SK-N-SH (cell line): ENCODE results near the gene CLEC16A. TPM values are rescaled to one million over a fixed set of nuclear protein-coding genes. Genes with fewer than 3 reads are reported as not detected.

Experiments used
- CTCF ChIA-PET: fragments of 300-600, 350-600 bp; formaldehyde crosslinking; extraction: SDS; loops from one replicate; lab custom pipeline; 2021; lab: Yijun Ruan, JAX
- POLR2A ChIA-PET: fragments of 350-600 bp; sonication (Branson Sonifier 250); formaldehyde crosslinking; extraction: SDS; loops from one replicate; lab custom pipeline; 2020; ENCODE audit warnings: antibody characterized with exemption, inconsistent platforms; lab: Yijun Ruan, JAX
- DNase-seq: peaks from one replicate; pipeline ENCODE4 v3.0.0; 2012
- H2AFZ ChIP-seq: fragments of 200-600 bp; sonication (generic); 2 replicates; pipeline ENCODE4 v1.8.1; 2016; ENCODE audit warnings: antibody characterized with exemption, mild to moderate bottlenecking, low read depth
- H3F3A ChIP-seq: fragments of 200-600 bp; sonication (generic); replicated peaks from 2 replicates; pipeline ENCODE3; 2016; ENCODE audit warnings: antibody characterized with exemption, mild to moderate bottlenecking; ENCODE audit not compliant: insufficient read depth
- H3K27ac ChIP-seq, 2 experiments: fragments of 200-500 bp in 1 of 2; fragments of 200-600 bp in 1 of 2; sonication (Bioruptor generic) in 1 of 2; sonication (generic), shearing (Covaris generic) in 1 of 2; 2 replicates each; pipeline versions ENCODE4 v1.5.1 to v1.6.1; 2014 to 2016; ENCODE audit warnings: low read depth in 2 of 2, inconsistent platforms in 1 of 2, low read length in 1 of 2, mild to moderate bottlenecking in 1 of 2, mixed read lengths in 1 of 2
- H3K27me3 ChIP-seq: fragments of 200-600 bp; sonication (generic), shearing (Covaris generic); 2 replicates; pipeline ENCODE4 v1.6.1; 2016; ENCODE audit warnings: mixed run types; ENCODE audit not compliant: insufficient read depth
- H3K36me3 ChIP-seq, 2 experiments: fragments of 200-500 bp in 1 of 2; fragments of 200-600 bp in 1 of 2; sonication (Bioruptor generic) in 1 of 2; sonication (generic) in 1 of 2; replicated peaks in 1 of 2; 2 replicates each; pipeline versions ENCODE3 to v1.5.1; 2014 to 2016; ENCODE audit warnings: low read length in 1 of 2, mild to moderate bottlenecking in 1 of 2; ENCODE audit not compliant: insufficient read depth in 2 of 2, control insufficient read depth in 1 of 2
- H3K4me1 ChIP-seq, 2 experiments: fragments of 200-500 bp in 1 of 2; fragments of 200-600 bp in 1 of 2; sonication (Bioruptor generic) in 1 of 2; sonication (generic), shearing (Covaris generic) in 1 of 2; 2 replicates each; pipeline versions ENCODE4 v1.5.1 to v1.6.1; 2014 to 2016; ENCODE audit warnings: low read depth in 1 of 2, low read length in 1 of 2, mixed run types in 1 of 2; ENCODE audit not compliant: insufficient read depth in 2 of 2, control insufficient read depth in 1 of 2
- H3K4me2 ChIP-seq: fragments of 200-600 bp; sonication (generic), shearing (Covaris generic); 2 replicates; pipeline ENCODE4 v1.6.1; 2017; ENCODE audit warnings: mixed run types
- H3K4me3 ChIP-seq, 2 experiments: fragments of 200-500 bp in 1 of 2; fragments of 200-600 bp in 1 of 2; sonication (Bioruptor generic) in 1 of 2; sonication (generic), shearing (Covaris generic) in 1 of 2; 2 replicates each; pipeline versions ENCODE4 v1.5.1 to v1.8.1; 2014 to 2016; ENCODE audit warnings: low read depth in 2 of 2, inconsistent platforms in 1 of 2, low read length in 1 of 2, mild to moderate bottlenecking in 1 of 2, mixed read lengths in 1 of 2, moderate library complexity in 1 of 2
- H3K79me2 ChIP-seq: fragments of 200-600 bp; sonication (generic); 2 replicates; pipeline ENCODE4 v1.8.1; 2017; ENCODE audit warnings: mild to moderate bottlenecking; ENCODE audit not compliant: insufficient read depth
- H3K9ac ChIP-seq: fragments of 200-600 bp; sonication (generic); 2 replicates; pipeline ENCODE4 v1.6.1; 2017; ENCODE audit warnings: mixed run types
- H3K9me2 ChIP-seq: fragments of 200-600 bp; sonication (generic); 2 replicates; pipeline ENCODE4 v1.6.1; 2017; ENCODE audit warnings: mixed run types
- H3K9me3 ChIP-seq: fragments of 200-600 bp; sonication (generic); 2 replicates; pipeline ENCODE4 v1.6.1; 2017; ENCODE audit warnings: mixed run types, mild to moderate bottlenecking, moderate library complexity
- H4K20me1 ChIP-seq: fragments of 200-600 bp; sonication (generic); 2 replicates; pipeline ENCODE4 v1.6.1; 2017; ENCODE audit warnings: mild to moderate bottlenecking, mixed run types; ENCODE audit not compliant: insufficient read depth
- FOXJ3 ChIP-seq: sonication (generic); formaldehyde crosslinking; IDR thresholded peaks from 2 replicates; pipeline ENCODE4 v1.5.1; 2020; ENCODE audit warnings: mild to moderate bottlenecking, missing genetic modification reagents
- FOXM1 ChIP-seq: IDR thresholded peaks from 2 replicates; pipeline ENCODE4 v1.4.0; 2012; ENCODE audit warnings: low read depth, mild to moderate bottlenecking
- JUND ChIP-seq: IDR thresholded peaks from 2 replicates; pipeline ENCODE4 v1.4.0; 2012
- NFIC ChIP-seq: IDR thresholded peaks from 2 replicates; pipeline ENCODE4 v1.4.0; 2012; ENCODE audit warnings: borderline replicate concordance
- NRF1 ChIP-seq: IDR thresholded peaks from 2 replicates; pipeline ENCODE4 v1.6.1; 2012; ENCODE audit warnings: low read depth, mild to moderate bottlenecking, low read length
- POLR2AphosphoS5 ChIP-seq: IDR thresholded peaks from 2 replicates; pipeline ENCODE4 v1.6.1; 2012; ENCODE audit warnings: low read depth, low read length
- RAD21 ChIP-seq: IDR thresholded peaks from 2 replicates; pipeline ENCODE4 v1.6.1; 2012; ENCODE audit warnings: mild to moderate bottlenecking, low read length
- RXRA ChIP-seq: IDR thresholded peaks from 2 replicates; pipeline ENCODE4 v1.4.0; 2012; ENCODE audit warnings: low read depth, mild to moderate bottlenecking, borderline replicate concordance
- SIN3A ChIP-seq: IDR thresholded peaks from 2 replicates; pipeline ENCODE4 v1.6.1; 2012; ENCODE audit warnings: low read depth, mild to moderate bottlenecking, low read length, moderate library complexity, borderline replicate concordance
- TCF12 ChIP-seq: IDR thresholded peaks from 2 replicates; pipeline ENCODE4 v1.4.0; 2012
- TEAD4 ChIP-seq: IDR thresholded peaks from 2 replicates; pipeline ENCODE4 v1.4.0; 2012; ENCODE audit warnings: mild to moderate bottlenecking, borderline replicate concordance; ENCODE audit not compliant: insufficient read depth
- WGBS: methylation state at CpG from one replicate; pipeline ENCODE4 v1.1.6; 2017; ENCODE audit warnings: low lambda C conversion rate; 5-methylcytosine and 5-hydroxymethylcytosine counted together
- polyA plus RNA-seq, 3 experiments: library from polyadenylated mRNA; depleted of rRNA; stranded (reverse); fragments of >200 nt; gene quantifications; 2 replicates each; pipeline ENCODE4 v1.2.3, GENCODE V29; 2012
- TF ChIP-seq, protein P1 (sequence below): IDR thresholded peaks from 2 replicates; pipeline ENCODE4 v1.6.1; 2012; ENCODE audit warnings: mild to moderate bottlenecking, low read depth, low read length, moderate library complexity
- TF ChIP-seq, protein P2 (sequence below): IDR thresholded peaks from 2 replicates; pipeline ENCODE4 v1.4.0; 2012; ENCODE audit warnings: low read depth
- TF ChIP-seq, protein P3 (sequence below): fragments of 150-350 bp; IDR thresholded peaks from 2 replicates; pipeline ENCODE4 v1.6.1; 2016; ENCODE audit warnings: mild to moderate bottlenecking, low read depth, low read length
- TF ChIP-seq, protein P4 (sequence below): fragments of 200-600 bp; sonication (generic); IDR thresholded peaks from 2 replicates; pipeline ENCODE4 v1.6.1; 2017; ENCODE audit warnings: antibody characterized with exemption, mild to moderate bottlenecking, moderate library complexity

The CLEC16A gene
- polyA plus RNA-seq, 1 of the 3 experiments (the other 2 are of a cell fraction), result 13.7 TPM

DNA sequence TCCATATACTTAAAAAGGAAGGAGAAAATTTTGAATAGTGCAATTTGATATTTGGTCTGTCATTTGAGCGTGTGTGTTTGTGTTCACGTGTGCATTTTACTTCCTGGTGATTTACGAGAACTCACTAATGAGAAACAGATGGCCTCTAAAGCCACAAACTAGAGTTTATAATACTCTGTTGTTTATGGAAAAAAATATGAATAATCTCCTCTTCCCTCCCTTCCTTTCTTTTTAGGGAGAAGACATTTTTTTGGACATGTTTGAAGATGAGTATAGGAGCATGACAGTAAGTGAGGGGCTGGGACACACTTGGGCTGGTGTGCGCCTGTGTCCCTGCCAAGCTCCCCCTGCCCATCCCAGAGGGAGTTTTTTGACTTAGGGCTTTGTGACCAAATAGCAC, 102.7 kb downstream of the CLEC16A start (continued):
- TF ChIP-seq, protein P1, sequence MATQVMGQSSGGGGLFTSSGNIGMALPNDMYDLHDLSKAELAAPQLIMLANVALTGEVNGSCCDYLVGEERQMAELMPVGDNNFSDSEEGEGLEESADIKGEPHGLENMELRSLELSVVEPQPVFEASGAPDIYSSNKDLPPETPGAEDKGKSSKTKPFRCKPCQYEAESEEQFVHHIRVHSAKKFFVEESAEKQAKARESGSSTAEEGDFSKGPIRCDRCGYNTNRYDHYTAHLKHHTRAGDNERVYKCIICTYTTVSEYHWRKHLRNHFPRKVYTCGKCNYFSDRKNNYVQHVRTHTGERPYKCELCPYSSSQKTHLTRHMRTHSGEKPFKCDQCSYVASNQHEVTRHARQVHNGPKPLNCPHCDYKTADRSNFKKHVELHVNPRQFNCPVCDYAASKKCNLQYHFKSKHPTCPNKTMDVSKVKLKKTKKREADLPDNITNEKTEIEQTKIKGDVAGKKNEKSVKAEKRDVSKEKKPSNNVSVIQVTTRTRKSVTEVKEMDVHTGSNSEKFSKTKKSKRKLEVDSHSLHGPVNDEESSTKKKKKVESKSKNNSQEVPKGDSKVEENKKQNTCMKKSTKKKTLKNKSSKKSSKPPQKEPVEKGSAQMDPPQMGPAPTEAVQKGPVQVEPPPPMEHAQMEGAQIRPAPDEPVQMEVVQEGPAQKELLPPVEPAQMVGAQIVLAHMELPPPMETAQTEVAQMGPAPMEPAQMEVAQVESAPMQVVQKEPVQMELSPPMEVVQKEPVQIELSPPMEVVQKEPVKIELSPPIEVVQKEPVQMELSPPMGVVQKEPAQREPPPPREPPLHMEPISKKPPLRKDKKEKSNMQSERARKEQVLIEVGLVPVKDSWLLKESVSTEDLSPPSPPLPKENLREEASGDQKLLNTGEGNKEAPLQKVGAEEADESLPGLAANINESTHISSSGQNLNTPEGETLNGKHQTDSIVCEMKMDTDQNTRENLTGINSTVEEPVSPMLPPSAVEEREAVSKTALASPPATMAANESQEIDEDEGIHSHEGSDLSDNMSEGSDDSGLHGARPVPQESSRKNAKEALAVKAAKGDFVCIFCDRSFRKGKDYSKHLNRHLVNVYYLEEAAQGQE, result no peak
- TF ChIP-seq, protein P2, sequence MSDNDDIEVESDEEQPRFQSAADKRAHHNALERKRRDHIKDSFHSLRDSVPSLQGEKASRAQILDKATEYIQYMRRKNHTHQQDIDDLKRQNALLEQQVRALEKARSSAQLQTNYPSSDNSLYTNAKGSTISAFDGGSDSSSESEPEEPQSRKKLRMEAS, result peak; percentile 53; the same call in 1 of the 2 replicates
- no peak; the same call in 1 of the 2 replicates for TF ChIP-seq JUND
- no peak; the same call in 1 of the 2 replicates for TF ChIP-seq RAD21
- no peak for TF ChIP-seq SIN3A
- peak; percentile 98 for TF ChIP-seq TCF12
- peak; percentile 34; the same call in 1 of the 2 replicates for TF ChIP-seq NFIC

DNA sequence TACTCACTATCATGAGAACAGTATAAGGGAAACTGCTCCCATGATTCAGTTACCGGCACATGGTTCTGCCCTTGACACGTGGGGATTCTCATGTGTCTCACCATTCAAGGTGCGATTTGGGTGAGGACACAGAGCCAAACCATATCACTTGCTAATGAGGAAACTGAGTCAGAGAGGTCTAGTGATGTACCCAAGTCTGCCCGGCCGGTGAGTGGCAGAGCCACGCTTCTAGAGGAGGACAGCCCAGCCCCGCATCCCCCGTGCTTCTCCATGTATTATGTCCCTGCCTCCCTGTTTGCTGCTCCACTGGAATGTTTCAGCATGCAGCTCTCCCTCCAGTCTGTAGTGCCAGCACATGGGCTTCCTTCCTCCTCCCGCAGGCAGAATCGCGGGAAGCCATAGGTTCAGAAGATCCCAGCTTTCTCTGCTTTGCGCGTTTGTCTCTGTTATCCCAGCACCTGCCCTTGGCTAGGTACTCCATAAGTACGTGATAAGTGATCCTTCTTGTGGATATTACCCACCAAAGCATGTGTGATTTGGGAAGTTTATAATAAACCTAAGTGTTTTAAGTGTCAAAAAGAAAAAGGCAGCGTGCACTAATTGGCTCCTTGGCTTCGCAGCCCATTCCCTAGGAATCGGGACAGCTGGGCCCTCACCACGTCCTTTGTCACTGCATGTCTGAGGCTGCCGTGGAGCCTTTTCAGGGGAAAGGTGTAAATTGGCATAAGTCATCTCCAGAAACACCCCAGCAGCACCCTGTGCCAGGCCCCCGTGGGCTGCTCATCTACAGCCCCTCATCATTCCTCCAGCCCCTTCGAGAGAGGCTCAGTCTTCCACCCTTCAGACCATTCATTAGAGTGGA, 103.8 kb downstream of the CLEC16A start:
- Histone ChIP-seq H4K20me1 (no peaks in the 10 kb centered on the region), H3K4me2 (no peak overlapping the region), H3K27me3 (no peaks in the 10 kb centered on the region), H3K27ac (peak overlapping the region; percentile 72 to 94; a peak in 3 of 4 replicates), H3K9me2 (no peaks in the 10 kb centered on the region), H3K9me3 (no peaks in the 10 kb centered on the region), H3K9ac (no peak overlapping the region), H3K79me2 (no peaks in the 10 kb centered on the region), H3F3A (peaks cover 12% of the 10 kb centered on the region), H3K4me1 (peaks cover 25 to 31% of the 10 kb centered on the region in 2 experiments), H3K4me3 (no peak overlapping the region), H3K36me3 (peaks cover 18 to 19% of the 10 kb centered on the region in 2 experiments), H2AFZ (no peak overlapping the region)
- DNase-seq, result no peak
- ChIA-PET CTCF (interaction anchor here (1.3 kb wide), 1 partner anchor 84 kb away, joined by 4 read pairs; no protein-coding TSS in a partner anchor), POLR2A (no interaction called here)
- TF ChIP-seq JUND, result no peak
- no peak for TF ChIP-seq TEAD4
- no peak for TF ChIP-seq FOXJ3 (CRISPR knock-in tag)
- TF ChIP-seq NFIC, result no peak
- TF ChIP-seq NRF1, result no peak
- TF ChIP-seq RXRA, result no peak
- no peak for TF ChIP-seq POLR2AphosphoS5
- TF ChIP-seq, protein P3, sequence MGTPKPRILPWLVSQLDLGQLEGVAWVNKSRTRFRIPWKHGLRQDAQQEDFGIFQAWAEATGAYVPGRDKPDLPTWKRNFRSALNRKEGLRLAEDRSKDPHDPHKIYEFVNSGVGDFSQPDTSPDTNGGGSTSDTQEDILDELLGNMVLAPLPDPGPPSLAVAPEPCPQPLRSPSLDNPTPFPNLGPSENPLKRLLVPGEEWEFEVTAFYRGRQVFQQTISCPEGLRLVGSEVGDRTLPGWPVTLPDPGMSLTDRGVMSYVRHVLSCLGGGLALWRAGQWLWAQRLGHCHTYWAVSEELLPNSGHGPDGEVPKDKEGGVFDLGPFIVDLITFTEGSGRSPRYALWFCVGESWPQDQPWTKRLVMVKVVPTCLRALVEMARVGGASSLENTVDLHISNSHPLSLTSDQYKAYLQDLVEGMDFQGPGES, result no peak
- TF ChIP-seq, protein P2, result no peak
- TF ChIP-seq, protein P4, sequence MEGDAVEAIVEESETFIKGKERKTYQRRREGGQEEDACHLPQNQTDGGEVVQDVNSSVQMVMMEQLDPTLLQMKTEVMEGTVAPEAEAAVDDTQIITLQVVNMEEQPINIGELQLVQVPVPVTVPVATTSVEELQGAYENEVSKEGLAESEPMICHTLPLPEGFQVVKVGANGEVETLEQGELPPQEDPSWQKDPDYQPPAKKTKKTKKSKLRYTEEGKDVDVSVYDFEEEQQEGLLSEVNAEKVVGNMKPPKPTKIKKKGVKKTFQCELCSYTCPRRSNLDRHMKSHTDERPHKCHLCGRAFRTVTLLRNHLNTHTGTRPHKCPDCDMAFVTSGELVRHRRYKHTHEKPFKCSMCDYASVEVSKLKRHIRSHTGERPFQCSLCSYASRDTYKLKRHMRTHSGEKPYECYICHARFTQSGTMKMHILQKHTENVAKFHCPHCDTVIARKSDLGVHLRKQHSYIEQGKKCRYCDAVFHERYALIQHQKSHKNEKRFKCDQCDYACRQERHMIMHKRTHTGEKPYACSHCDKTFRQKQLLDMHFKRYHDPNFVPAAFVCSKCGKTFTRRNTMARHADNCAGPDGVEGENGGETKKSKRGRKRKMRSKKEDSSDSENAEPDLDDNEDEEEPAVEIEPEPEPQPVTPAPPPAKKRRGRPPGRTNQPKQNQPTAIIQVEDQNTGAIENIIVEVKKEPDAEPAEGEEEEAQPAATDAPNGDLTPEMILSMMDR, result no peak
- TF ChIP-seq FOXM1, result no peak
- TF ChIP-seq RAD21, result no peak
- WGBS, result 98% methylated on average over 19 of the region's 21 CpGs
